GM13976 (cell line): ENCODE data around the gene RBM20.

Experiments
- DNase-seq: peaks from one replicate; pipeline ENCODE4 v3.0.0; 2012; ENCODE audit warnings: low spot score
- in situ Hi-C: fragments of 300-500 bp; cut with MboI; formaldehyde crosslinking; loops from one replicate; pipeline ENCODE4 v1.12.0; 2022; ENCODE audit warnings: low sequenced_read_pairs, mixed read lengths, inconsistent platforms; ENCODE audit not compliant: unreplicated experiment
- TF ChIP-seq, protein P1 (sequence below): IDR thresholded peaks from 2 replicates; pipeline ENCODE4 v1.5.1; 2012; ENCODE audit warnings: borderline replicate concordance, mild to moderate bottlenecking; ENCODE audit not compliant: insufficient read depth; ENCODE audit errors: extremely low read depth, missing control alignments, control extremely low read depth

Gene RBM20

DNA sequence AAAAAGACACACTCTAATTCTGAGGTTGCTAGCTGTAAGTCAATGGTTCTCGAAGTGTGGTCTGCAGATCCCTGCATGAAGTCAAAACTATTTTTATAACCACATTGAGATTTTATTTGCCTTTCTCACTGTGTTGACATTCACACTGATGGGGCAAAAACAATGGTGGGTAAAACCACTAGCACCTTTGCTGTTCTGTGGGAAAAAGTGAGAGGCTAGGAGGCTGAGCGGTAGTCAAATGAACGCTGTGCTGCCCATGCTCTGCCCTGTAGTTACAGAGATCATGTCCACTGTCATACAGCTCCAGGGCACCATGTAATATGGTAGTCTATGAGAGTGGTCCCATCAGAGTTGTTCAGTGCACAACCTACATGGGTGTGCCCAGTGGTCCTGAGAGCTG, 206.0 kb downstream of the RBM20 start:
- in situ Hi-C loops: no loop called here
- TF ChIP-seq, protein P1, sequence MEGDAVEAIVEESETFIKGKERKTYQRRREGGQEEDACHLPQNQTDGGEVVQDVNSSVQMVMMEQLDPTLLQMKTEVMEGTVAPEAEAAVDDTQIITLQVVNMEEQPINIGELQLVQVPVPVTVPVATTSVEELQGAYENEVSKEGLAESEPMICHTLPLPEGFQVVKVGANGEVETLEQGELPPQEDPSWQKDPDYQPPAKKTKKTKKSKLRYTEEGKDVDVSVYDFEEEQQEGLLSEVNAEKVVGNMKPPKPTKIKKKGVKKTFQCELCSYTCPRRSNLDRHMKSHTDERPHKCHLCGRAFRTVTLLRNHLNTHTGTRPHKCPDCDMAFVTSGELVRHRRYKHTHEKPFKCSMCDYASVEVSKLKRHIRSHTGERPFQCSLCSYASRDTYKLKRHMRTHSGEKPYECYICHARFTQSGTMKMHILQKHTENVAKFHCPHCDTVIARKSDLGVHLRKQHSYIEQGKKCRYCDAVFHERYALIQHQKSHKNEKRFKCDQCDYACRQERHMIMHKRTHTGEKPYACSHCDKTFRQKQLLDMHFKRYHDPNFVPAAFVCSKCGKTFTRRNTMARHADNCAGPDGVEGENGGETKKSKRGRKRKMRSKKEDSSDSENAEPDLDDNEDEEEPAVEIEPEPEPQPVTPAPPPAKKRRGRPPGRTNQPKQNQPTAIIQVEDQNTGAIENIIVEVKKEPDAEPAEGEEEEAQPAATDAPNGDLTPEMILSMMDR: no peak
- DNase-seq: no peak

DNA sequence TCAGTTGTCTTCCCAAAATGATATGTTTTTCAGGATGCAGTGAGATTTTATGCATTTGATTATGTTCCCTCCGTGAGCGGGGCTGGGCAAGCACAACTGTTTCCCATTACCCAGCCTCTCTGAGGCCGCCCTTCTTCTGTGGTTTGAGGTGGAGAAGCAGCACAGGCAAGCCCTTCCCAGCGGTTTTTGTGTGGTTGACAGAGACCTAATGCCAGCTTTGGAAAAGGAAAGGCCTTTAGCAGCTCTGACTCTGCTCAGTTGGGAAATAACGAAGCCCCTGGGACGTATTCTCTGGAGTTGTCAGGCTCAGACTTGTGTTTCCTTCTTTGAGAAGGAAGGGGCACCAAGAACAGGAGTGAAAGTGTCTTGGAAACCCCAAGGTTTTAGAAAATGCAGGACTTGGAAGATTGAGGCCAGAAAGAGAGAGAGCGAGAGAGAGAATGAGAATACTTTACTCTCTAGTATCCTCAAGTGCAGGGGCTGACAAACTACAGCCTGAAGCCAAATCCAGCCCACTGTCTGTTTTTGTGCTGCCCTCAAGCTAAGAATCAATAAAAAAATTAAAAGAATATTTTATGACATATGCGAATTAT, 207.0 kb downstream of the RBM20 start:
- TF ChIP-seq, protein P1: no peak
- DNase-seq: no peak
- in situ Hi-C loops: no loop called here

DNA sequence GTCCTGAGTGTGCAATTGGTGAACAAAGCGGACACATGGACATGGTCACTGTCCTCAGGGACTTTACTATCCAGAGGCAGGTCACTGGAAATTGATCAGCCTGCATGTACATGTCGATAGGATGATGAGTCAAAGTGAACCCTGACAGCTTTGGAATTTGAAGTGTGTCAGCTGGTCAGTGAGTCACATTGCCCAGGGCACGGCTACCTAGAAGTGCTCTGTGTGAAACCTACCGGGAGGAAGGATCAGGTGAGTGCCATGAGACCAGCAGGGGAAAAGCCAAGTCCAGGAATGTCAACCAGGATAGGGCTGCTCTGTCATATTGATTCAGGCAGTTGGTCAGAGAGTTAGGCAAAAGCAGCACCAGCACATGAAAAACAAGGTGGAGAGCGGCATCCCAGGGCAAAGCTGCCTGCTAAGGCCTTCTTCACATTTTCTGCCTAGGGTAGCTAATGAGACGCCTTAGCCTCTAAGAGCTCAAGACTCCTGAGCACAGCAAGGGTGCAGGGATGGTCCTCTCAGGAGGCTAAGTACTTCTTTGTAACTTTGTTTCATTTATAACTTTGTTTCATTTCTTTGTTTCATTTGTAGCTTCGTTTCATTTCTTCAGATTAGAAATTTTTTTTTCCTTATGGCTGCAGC, 208.2 kb downstream of the RBM20 start:
- TF ChIP-seq, protein P1: no peak
- in situ Hi-C loops: no loop called here
- DNase-seq: no peak

DNA sequence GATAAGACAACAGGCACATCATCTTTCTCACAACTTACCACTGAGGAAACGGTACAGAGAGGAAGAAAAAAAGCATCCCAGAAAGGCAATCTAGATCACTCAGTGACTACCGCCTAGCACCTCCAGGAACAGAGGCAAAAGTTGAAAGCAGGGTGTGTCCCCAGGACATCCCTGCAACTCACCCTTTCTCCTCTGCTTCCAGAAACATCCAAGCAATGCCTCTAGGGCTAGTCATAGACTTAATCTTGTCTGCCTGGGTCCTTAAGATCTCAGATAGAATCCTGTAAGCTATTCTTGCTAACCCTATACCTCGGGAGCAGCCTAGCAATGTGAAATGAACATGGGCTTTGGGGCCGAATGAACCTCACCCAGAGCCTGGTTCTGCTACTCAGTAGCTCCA, 208.8 kb downstream of the RBM20 start:
- in situ Hi-C loops: no loop called here
- no peak for DNase-seq
- TF ChIP-seq, protein P1: no peak

DNA sequence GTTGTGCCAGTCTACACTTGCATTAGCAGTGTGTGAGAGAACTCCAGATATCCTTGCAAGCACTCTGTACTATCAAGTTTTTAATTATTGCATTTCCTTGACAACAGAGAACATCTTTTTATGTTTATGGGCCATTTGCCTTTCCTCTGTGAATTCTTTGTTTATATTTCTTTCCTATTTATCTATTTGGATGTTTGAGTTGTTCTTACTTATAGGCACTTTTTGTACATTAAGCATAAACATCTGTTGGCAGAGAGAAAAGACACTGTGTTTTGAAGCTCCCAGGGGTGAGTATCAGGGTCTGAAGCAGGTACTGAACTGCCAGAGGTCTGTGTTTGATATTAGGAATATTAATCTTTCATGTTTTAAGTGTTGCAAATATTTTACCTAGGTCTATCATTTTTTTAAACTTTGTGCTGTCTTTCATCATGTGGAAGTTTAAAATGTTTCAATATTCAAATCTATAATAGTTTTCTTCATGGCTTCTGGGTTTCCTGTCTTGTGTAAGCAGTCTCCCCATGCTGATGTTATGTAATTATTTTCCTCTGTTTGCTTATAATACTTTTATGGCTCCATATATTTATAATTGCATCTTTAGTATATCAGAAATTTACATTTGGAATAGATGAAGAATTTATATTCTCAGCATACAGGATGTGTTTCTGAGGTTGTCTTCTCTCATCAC, 209.9 kb downstream of the RBM20 start:
- no peak for DNase-seq
- TF ChIP-seq, protein P1: no peak
- in situ Hi-C loops: no loop called here

DNA sequence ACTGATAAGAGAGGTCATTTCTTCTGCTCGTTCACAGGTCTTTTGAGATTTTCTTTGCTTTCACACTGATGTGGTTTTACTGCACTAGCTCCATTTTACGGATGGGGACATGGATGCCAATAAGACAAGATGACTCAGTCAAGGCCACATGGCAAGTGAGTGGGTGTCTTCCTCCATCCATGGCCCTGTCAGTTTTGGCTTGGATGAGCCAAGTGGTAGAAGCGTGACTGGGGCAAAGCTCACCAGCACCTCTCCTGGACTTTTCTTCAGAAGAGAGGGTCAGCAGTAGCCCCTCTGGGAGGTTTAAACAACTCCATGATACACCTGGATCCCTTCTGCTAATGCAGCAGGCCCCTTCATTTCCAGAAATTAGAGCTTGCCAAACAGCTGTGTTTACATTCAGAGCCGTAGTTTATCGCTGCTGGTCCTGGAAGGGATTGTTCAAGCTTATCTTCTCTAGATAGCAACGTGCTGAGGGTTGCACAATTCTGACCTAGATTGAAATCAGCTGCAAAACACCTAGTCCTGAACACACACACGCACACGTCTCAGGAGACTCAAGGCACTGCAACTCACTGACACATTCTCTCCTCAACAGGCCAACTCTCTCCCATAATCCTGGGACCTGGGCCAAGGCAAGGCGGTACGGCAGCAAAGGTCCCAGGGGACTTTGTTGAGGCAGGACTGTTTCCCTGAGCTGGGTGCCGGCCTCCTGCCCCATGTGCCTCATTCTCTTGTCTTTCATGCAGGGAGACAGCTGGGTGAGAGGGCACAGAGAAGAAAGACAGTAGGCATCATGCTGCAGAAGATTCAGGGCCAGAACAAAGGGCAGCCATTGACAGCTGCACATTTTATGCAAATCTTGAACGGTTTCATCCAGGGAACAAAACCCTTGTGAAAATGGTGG, 213.4 kb downstream of the RBM20 start:
- in situ Hi-C loops: no loop called here
- DNase-seq: no peak

More for the DNA sequence above, 213.4 kb downstream of the RBM20 start:
- TF ChIP-seq, protein P1: no peak
